ENCODE measurements around the gene OSBPL10. TPM values are rescaled to one million over a fixed set of nuclear protein-coding genes. Genes with fewer than 3 reads are reported as not detected.

The OSBPL10 gene
- total RNA-seq, 2 donors from 2014 or later = 23.8 to 33.6 TPM

- H3K9ac ChIP-seq (ENCODE audit: extremely low read depth, low read length, poor library complexity, severe bottlenecking) = no peak overlapping the region
- no peak overlapping the region for H3K27ac ChIP-seq (ENCODE audit: low read depth, low read length)
- TF ChIP-seq, protein P1, sequence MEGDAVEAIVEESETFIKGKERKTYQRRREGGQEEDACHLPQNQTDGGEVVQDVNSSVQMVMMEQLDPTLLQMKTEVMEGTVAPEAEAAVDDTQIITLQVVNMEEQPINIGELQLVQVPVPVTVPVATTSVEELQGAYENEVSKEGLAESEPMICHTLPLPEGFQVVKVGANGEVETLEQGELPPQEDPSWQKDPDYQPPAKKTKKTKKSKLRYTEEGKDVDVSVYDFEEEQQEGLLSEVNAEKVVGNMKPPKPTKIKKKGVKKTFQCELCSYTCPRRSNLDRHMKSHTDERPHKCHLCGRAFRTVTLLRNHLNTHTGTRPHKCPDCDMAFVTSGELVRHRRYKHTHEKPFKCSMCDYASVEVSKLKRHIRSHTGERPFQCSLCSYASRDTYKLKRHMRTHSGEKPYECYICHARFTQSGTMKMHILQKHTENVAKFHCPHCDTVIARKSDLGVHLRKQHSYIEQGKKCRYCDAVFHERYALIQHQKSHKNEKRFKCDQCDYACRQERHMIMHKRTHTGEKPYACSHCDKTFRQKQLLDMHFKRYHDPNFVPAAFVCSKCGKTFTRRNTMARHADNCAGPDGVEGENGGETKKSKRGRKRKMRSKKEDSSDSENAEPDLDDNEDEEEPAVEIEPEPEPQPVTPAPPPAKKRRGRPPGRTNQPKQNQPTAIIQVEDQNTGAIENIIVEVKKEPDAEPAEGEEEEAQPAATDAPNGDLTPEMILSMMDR (conservative IDR thresholded peaks at IDR 0.05) = no peak
- Mint-ChIP-seq H3K4me3 (no peak overlapping the region), H3K4me1 (peaks cover 5% of the 10 kb centered on the region), H3K27ac (no peak overlapping the region), H3K36me3 (ENCODE audit: low read depth) (peaks cover 9% of the 10 kb centered on the region), H3K27me3 (ENCODE audit: insufficient read depth) (no peaks in the 10 kb centered on the region), H3K9me3 (peaks cover 34% of the 10 kb centered on the region)
- H3K27me3 ChIP-seq (ENCODE audit: control insufficient read depth, insufficient read depth, low read length, poor library complexity, severe bottlenecking) = no peaks in the 10 kb centered on the region
- DNase-seq = no peak
- peaks cover 21% of the 10 kb centered on the region for H3K9me3 ChIP-seq (ENCODE audit: control insufficient read depth, low read length)
- H3K36me3 ChIP-seq (ENCODE audit: control insufficient read depth, insufficient read depth, low read length) = no peaks in the 10 kb centered on the region
- H3K4me3 ChIP-seq (ENCODE audit: low read length) = no peak overlapping the region
- no peaks in the 10 kb centered on the region for H3K4me1 ChIP-seq (ENCODE audit: control insufficient read depth, insufficient read depth, low read length)
Observed at GRCh38 chr3:31777887-31778286, 203.2 kb downstream of the OSBPL10 start.

DNA sequence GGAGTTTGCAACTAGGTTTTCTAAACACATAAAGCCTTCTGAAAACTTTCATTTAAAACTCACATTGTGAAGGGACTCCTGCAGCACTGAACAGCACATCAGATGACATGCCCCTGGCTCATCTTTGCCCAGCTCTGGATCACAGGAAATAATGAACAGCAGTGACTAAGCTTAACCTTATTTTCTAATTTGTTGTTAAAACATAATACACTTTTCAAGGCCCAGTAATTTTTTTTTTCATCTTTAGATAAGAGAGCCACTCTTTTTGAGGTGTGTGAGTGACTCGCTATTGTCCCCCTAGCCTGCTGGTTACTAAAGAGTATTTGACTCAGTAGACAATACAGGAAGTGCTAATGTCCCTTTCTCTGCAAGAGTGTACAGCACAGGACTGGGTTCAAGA, 204.0 kb downstream of the OSBPL10 start:
- no peaks in the 10 kb centered on the region for H3K36me3 ChIP-seq (ENCODE audit: control insufficient read depth, insufficient read depth, low read length)
- peaks cover 20% of the 10 kb centered on the region for H3K9me3 ChIP-seq (ENCODE audit: control insufficient read depth, low read length)
- DNase-seq = no peak
- H3K9ac ChIP-seq (ENCODE audit: extremely low read depth, low read length, poor library complexity, severe bottlenecking) = no peak overlapping the region
- no peaks in the 10 kb centered on the region for H3K4me1 ChIP-seq (ENCODE audit: control insufficient read depth, insufficient read depth, low read length)
- H3K27me3 ChIP-seq (ENCODE audit: control insufficient read depth, insufficient read depth, low read length, poor library complexity, severe bottlenecking) = no peaks in the 10 kb centered on the region
- WGBS, 2 experiments (ENCODE audit: insufficient coverage in 1 of 2, insufficient read length in 1 of 2) = 96% methylated on average over 1 of the region's 1 CpG; no CpG with 5 or more reads in 1 of the 2 experiments
- Mint-ChIP-seq H3K27me3 (ENCODE audit: insufficient read depth) (no peaks in the 10 kb centered on the region), H3K36me3 (ENCODE audit: low read depth) (peaks cover 9% of the 10 kb centered on the region), H3K9me3 (peaks cover 28% of the 10 kb centered on the region), H3K4me3 (no peak overlapping the region), H3K27ac (no peak overlapping the region), H3K4me1 (peaks cover 5% of the 10 kb centered on the region)
- no peak overlapping the region for H3K27ac ChIP-seq (ENCODE audit: low read depth, low read length)
- TF ChIP-seq, protein P1 (conservative IDR thresholded peaks at IDR 0.05) = no peak
- H3K4me3 ChIP-seq (ENCODE audit: low read length) = no peak overlapping the region

DNA sequence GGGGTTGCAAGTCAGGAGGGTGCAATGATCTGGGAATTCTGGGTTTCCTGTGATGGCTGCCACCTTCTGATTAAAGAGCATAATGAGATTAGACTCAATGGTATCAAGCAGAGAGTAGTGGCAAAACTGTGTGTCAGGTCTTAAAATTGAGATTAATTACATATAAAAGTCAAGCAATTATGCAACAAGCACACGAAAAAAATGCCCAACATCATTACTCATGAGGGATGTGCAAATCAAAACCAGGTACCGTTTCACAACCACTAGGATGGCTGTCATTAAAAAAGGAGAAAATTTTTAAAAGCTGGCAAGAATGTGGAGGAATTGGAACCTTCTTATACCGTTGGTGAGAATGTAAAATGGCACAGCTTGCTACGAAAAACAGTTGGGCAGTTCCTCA, 205.0 kb downstream of the OSBPL10 start:
- DNase-seq = no peak
- Histone ChIP-seq H3K36me3 (ENCODE audit: control insufficient read depth, insufficient read depth, low read length) (no peaks in the 10 kb centered on the region), H3K9ac (ENCODE audit: extremely low read depth, low read length, poor library complexity, severe bottlenecking) (no peak overlapping the region), H3K27ac (ENCODE audit: low read depth, low read length) (no peak overlapping the region), H3K9me3 (ENCODE audit: control insufficient read depth, low read length) (peaks cover 16% of the 10 kb centered on the region), H3K4me1 (ENCODE audit: control insufficient read depth, insufficient read depth, low read length) (no peaks in the 10 kb centered on the region), H3K27me3 (ENCODE audit: control insufficient read depth, insufficient read depth, low read length, poor library complexity, severe bottlenecking) (no peaks in the 10 kb centered on the region), H3K4me3 (ENCODE audit: low read length) (no peak overlapping the region)
- TF ChIP-seq, protein P1 (conservative IDR thresholded peaks at IDR 0.05) = no peak
- H3K4me3 Mint-ChIP-seq = no peak overlapping the region
- WGBS, 2 experiments (ENCODE audit: insufficient coverage in 1 of 2, insufficient read length in 1 of 2) = 95 to 100% methylated on average over 1 to 4 of the region's 4 CpGs
- peaks cover 5% of the 10 kb centered on the region for H3K4me1 Mint-ChIP-seq
- no peak overlapping the region for H3K27ac Mint-ChIP-seq
- H3K27me3 Mint-ChIP-seq (ENCODE audit: insufficient read depth) = no peaks in the 10 kb centered on the region
- peaks cover 26% of the 10 kb centered on the region for H3K9me3 Mint-ChIP-seq
- H3K36me3 Mint-ChIP-seq (ENCODE audit: low read depth) = peaks cover 9% of the 10 kb centered on the region
